GM18502 (cell line): ENCODE data around the gene NLRP5.
"Not testable (repeated sequence)": the region's sequence is repeated elsewhere in the genome, so short reads cannot be mapped to it uniquely, and the experiment has no call there.

Source experiments
- ATAC-seq: cut with Tn5 transposase; IDR thresholded peaks from one replicate; pipeline ENCODE4 v1.9.1; 2021; ENCODE audit warnings: mild to moderate bottlenecking; ENCODE audit not compliant: unreplicated experiment, poor library complexity

NLRP5 gene

DNA sequence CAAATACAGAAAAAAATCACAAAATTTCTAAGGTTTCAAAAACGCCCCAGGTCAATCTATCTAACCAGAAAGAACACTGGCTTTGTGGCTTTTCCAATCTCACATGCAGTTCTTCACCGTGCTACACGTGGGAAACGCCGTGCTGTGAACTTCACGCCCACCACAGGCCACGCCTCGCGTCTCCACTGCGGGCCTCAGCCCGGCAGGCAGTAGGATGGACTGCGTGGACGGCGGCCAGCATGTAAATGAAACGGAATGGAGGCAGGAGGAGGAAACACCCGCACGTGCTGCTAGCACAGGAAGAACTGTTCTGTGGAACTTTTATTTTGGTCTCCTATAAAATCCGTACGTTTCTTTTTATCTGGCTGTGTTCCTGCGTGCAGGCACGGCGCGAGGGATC is 110.7 kb downstream of the NLRP5 start:
- no peak for ATAC-seq

- ATAC-seq, result no peak
Observed at GRCh38 chr19:56097776-56098175, 111.2 kb downstream of the NLRP5 start.

GRCh38 chr19:56098237-56098636 is 111.7 kb downstream of the NLRP5 start:
- not testable (repeated sequence) for ATAC-seq

- no peak for ATAC-seq
Observed at GRCh38 chr19:56098731-56099568, 112.4 kb downstream of the NLRP5 start.

DNA sequence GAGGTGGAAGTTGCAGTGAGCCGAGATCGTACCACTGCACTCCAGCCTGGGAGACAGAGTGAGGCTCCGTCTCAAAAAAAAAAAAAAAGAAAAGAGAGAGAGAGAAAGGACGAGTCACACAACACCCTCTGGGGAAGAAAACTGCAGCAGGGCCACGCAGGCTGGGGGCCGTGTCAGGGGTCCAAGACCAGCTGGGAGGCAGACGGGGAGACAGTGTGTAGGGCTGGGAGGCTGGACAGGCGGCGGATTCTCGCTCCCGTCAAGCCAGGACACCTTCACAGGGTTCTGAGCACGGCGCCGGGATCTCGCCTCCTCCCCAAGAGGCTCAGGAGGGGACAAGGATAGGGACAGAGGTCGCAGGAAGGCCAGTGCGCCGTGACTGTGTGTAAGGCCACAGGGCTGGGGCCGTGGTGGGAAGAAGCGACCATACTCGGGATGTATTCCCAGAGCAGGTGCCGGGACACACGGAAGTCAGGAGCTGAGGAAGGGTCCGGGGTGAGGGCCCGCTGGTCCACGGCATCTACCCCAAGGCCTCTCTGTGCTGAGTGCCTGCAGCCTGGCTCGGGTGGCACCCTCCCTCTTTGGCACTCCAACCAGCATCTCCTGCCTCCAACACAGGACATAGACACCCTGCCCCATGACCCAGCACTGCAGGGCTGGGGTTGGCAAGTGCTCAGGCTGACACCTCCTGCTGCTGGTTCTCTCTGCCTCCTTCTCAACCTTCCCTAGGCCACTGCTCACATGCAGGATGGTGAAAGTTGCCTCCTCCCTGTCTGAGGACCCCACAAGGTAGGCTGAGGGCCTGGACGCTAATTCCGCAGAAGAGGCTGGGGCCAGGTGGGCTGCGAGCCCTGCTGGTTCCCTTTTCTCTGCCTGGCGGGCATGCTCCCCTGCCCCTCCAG is 113.3 kb downstream of the NLRP5 start:
- no peak for ATAC-seq

DNA sequence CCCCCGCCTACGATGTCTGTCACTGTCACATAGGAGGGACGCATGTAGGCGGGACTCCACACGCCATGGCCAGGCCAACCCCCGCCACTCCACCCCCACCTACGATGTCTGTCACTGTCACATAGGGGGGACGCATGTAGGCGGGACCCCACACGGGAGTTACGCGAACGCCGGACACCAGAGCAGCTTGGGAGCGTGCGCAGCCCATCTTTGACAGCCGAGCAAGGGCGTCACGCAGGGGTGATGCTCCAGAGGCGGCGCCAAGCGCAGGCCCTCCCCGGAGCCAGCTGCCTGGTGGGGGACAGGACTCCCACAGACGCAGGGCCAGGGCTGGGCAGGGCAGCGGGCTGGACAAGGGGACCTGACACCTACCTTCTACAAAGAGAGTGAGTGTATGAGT is 114.5 kb downstream of the NLRP5 start:
- no peak for ATAC-seq

GRCh38 chr19:56101746-56102535 is 115.4 kb downstream of the NLRP5 start:
- no peak for ATAC-seq

DNA sequence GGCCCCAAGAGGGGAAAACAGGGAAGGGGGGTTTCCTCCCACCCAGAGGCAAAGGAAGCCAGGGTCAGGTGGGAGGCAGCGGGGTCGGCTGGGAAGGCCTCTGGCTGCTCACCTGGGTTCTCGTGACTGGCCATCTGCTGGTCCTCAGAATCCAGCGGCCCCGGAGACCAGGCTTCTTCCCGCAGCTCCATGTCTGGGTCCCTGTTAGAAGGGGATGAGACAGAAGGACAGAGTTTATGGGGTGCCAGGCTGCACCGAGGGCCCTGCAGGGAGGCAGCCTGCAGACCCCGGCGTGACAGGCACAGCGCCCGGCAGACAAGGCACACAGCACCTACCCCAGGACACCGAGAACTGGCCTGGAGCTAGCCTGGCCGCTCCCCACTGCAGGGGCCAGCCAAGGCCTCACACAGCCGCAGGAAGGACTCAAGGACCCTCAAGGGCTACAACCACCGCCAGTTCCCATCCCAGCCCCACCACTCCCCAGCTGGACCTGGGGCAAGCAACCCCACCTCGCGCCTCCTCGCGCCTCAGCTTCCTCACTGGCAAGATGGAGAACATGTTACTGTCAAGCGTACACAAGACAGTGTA is 116.5 kb downstream of the NLRP5 start:
- no peak for ATAC-seq

GRCh38 chr19:56104423-56104822 is 117.8 kb downstream of the NLRP5 start:
- no peak for ATAC-seq

GRCh38 chr19:56105090-56105701 is 118.6 kb downstream of the NLRP5 start:
- no peak for ATAC-seq

DNA sequence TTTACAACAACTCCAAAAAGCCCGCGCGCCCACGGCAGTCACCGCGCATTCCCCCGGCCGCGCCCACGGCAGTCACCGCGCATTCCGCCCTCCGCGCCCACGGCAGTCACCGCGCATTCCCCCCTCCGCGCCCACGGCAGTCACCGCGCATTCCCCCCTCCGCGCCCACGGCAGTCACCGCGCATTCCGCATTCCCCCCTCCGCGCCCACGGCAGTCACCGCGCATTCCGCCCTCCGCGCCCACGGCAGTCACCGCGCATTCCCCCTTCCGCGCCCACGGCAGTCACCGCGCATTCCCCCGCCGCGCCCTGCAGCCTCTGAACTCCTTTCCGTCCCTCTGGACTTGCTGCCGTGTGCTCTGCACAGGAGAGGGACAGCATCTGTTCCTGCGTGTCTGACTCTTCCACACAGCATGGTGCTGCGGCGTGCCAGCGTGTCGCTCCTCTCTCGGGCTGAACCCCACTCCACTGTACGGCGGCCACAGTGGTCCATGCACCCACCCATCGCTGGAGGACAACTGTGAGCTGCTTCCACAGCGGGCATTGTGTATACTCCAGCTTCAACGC is 119.3 kb downstream of the NLRP5 start:
- ATAC-seq, result not testable (repeated sequence)

- ATAC-seq, result no peak
Observed at GRCh38 chr19:56106397-56106849, 119.8 kb downstream of the NLRP5 start.

GRCh38 chr19:56106993-56107392 is 120.4 kb downstream of the NLRP5 start:
- no peak for ATAC-seq

DNA sequence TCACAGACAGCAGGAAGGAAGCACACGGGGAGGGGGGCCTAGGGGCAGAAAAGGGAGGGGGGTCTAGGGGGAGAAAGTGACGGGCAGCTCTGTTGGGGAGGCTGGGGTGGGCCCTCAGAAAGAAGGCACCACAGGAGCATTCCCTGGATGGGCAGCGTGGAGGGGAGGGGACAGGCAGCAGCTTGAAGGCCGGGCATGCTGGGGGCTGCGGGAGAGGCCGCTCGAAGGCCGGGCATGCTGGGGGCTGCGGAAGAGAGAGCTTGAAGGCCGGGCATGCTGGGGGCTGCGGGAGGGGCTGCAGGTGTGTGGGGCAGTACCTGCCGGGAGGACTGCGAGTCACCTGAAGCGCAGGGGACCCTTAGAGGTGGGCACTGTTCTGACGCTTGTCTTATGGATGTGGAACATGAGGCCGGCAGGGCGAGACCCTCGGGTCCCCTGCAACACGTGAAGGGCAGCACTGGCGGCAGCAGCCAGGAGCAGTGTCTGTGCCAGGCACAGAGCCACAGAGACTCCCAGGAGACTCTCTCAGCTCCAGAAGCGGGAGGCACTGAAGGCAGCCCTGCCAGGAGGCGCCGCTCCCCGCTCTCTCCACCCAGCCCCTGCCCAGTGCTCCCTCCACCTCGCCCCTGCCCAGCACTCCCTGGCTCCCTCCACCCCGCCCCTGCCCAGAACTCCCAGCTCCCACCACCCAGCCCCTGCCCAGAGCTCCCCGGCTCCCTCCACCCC is 121.2 kb downstream of the NLRP5 start:
- ATAC-seq, result no peak

DNA sequence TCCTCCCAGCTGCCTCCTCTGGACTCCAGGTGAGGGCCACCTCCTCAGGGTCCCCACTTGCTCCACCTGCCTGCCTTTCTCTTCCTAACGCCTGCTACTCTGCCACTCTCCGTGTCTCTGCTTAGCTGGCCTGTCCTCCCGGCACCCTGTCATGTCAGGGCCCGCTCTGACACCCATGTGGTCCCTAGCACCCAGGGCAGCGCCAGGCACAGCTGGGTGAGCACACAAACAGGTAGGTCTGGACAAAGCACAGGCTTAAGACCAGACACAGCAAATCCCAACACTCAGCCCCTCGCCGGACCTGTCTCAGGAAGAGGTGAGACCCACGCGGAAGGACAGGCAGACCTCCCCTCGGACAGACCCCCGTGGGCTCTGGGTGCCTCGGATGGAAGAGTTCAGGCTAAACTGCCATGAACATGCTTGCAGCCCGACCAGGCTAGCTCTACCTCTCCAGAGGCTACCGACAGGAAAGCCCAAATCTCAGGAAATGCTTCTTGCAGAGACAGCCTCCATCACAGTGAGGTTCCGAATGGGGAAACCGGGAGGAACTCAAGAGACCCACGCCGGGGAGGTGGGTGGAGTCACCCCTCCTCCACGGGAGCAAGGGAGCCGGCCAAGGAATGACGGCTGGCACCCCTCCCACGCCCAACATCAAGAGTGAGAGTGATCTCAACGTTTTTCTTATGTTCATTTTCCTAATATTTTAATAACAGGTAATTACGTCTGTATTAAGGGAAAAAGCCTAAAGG is 122.0 kb downstream of the NLRP5 start:
- ATAC-seq, result no peak

DNA sequence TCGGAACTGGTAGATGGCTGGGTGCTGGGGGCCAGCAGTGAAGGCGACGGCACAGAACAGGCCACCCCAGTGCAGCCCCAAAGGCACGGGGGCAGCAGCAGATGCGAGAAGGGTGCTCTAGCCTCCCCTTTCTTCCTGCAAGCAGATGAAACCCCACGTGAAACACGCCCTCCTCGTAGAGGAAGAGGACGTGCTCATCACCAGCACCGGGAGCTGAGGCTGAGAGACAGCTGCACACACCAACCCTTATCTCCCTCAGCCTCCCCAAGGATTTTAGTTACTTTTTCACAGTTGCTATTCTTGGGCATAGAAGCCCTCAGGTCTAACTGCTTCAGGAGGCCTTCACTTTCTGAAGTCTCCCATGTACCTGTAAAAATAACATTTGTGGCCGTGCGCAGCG is 122.7 kb downstream of the NLRP5 start:
- ATAC-seq, result no peak

DNA sequence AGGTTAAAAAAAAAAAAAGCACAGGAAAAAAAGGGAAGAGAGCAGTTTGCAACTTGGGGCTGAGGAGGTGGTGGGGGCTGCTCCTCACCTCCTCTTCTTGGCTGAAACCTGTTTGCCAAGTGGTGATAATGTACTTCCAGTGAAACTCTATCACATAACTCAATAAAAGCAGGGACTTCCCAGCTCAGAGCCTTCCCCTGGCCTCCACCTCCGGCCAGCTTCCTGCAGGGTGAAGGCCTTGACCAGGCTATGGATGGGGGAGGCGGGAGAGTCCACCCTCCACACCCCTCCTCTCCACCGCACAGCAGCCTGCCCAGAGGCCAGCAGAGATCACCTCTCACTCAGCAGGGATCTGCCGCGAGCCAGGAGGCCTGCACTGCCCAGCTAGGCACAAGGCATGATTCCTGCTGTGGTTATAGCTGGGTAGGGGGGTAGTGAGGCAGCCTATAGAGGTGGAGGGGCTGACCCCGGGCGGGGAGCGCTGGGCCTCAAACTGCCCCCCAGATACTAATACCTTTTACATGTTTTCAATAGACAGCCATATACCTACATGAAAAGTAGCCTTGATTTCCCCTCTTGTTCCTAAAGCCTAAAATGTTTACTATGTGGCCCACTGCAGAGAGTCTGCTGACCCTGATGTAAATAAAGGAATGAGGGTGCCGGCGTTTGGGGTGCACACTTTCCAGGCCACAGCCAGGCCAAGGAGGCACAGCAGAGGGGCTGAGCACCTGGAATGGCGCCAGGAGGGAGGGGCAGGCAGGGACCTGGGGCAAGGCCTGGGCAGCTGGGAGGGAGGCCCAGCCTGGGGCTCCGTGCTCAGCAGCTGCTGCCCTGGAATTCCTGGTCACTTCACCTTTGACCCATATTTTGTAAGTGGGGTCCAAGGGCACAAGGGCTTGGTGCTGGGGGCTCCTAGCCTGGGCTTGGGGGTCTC is 124.2 kb downstream of the NLRP5 start:
- ATAC-seq, result no peak
